Ecto neural progenitor cell (in vitro differentiated cells): ENCODE measurements around the gene ZDHHC1.
"Not testable (repeated sequence)": the region's sequence is repeated elsewhere in the genome, so short reads cannot be mapped to it uniquely, and the experiment has no call there.

ENCODE experiments used
- DNase-seq: peaks from one replicate; pipeline ENCODE4 v3.0.0-alpha.2; 2018; ENCODE audit warnings: low spot score

ZDHHC1 gene

GRCh38 chr16:67361038-67361437 is 55.2 kb downstream of the ZDHHC1 start:
- no peak for DNase-seq

DNA sequence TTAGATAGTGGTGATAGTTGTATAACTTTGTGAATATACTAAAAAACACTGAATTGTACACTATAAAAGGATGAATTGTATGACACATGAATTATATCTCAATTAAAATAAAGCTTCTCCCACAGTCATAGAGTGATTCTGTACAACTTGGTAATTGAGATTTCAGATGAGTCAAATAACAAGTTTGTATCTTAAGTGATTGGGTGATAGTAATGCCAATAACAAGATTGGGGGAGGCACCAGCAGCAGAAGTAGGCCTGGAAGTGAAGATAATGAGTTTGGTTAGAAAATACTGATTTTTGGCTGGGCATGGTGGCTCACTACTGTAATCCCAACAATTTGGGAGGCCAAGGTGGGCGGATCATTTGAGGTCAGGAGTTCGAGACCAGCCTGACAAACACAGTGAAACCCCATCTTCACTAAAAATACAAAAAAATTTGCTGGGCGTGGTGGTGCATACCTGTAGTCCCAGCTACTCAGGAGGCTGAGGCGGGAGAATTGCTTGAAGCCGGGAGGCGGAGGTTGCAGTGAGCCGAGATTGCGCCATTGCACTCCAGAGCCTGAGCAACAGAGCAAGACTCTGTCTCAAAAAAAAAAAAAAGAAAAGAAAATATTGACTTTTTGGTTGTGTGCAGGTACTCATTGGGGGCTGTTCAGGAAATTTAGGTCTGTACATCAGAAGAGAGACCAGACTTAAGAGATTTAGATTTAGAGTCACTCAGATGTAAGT is 56.6 kb downstream of the ZDHHC1 start:
- DNase-seq: not testable (repeated sequence)

- DNase-seq: no peak
These were observed 58.7 kb downstream of the ZDHHC1 start for GRCh38 chr16:67357561-67357960.

GRCh38 chr16:67356396-67356795 is 59.9 kb downstream of the ZDHHC1 start:
- DNase-seq: no peak

DNA sequence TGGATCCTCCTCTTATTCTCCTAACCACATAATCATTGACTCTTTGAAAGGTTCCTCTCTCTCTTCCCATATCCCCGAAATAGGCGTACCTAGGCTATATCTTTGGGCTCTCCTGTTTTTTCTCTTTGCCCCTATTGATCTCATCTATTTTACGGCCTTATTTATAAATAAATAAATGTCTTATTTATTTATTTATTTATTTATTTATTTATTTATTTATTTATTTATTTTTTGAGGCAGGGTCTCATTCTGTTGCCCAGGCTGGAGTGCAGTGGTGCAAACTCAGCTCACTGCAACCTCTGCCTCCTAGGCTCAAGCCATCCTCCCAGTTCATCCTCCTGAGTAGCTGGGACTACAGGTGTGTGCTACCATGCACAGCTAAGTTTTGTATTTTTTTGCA is 63.8 kb downstream of the ZDHHC1 start:
- not testable (repeated sequence) for DNase-seq

- no peak for DNase-seq
These were observed 66.0 kb downstream of the ZDHHC1 start for GRCh38 chr16:67350324-67350723.

DNA sequence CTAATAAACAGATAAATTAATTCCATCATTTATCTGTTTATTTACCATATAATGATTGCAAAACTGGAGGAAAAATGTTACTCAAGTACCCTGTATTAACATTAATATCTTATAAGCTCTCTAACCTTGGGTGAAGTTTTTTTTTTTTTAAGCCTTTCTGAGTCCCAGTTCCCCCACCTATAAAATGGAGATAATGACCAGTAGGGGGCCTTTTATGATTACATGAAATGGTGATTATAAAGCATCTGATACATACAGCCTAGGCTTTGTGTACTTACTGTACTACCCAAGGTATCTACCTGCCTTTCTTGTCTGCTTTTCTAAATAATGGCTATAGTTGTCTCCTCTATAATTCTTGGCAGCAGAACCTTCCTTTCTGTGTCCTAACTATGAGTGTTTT is 67.1 kb downstream of the ZDHHC1 start:
- DNase-seq: no peak

DNA sequence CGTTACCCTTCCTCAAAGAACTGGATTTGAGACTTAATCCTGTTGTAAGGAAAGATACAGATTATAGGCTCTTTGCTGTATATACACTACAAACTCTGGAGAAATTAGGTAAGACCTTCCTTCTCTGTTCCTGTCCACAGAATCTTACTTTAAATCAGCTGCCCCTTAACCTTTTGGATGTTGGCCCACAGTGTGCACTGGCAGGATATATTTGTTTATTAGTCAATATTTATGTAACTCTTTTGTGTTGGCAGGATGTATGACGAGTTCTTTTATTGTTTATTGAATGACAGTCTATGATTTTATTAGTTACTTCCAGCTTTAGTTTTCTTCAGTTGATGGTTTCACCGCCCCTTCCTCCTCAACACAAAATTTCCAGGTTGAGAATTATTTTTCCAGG is 69.9 kb downstream of the ZDHHC1 start:
- no peak for DNase-seq

DNA sequence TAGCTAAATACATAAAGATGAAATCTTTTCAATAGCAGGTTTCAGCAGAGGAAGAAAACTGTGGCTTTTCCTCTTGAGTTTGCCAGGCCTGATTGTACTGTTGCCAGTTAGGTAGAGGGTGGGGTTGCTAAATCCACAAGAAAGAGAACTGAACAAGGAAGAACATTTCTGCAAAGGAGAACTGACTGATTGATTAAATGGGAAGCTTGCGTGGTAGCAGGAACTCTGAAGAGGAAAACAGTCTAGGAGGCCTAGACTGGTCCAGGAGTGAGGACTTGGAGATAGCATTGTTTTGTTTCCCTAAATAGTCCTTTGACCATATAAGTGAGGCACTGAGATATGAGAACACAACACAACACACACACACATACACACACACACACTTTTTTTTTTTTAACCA is 70.9 kb downstream of the ZDHHC1 start:
- no peak for DNase-seq
